HUES64 (cell line): Measurements from ENCODE around the gene DGKI.

Source experiments
- H3K27ac ChIP-seq: 2 replicates; pipeline ENCODE4 v1.7.0; 2013; ENCODE audit warnings: low read depth, low read length, inconsistent platforms
- H3K27me3 ChIP-seq: 2 replicates; pipeline ENCODE4 v1.6.1; 2013; ENCODE audit warnings: mild to moderate bottlenecking, low read length; ENCODE audit not compliant: insufficient read depth
- H3K36me3 ChIP-seq: 2 replicates; pipeline ENCODE4 v1.6.1; 2013; ENCODE audit warnings: mild to moderate bottlenecking, low read length; ENCODE audit not compliant: insufficient read depth
- H3K4me1 ChIP-seq: 2 replicates; pipeline ENCODE4 v1.6.1; 2013; ENCODE audit warnings: mild to moderate bottlenecking, low read length, moderate library complexity; ENCODE audit not compliant: insufficient read depth
- H3K4me3 ChIP-seq: 2 replicates; pipeline ENCODE4 v1.5.1; 2013; ENCODE audit warnings: mild to moderate bottlenecking, low read length, moderate library complexity
- H3K9ac ChIP-seq: 2 replicates; pipeline ENCODE4 v1.6.1; 2013; ENCODE audit warnings: mild to moderate bottlenecking, low read depth, low read length
- H3K9me3 ChIP-seq: 2 replicates; pipeline ENCODE4 v1.6.1; 2013; ENCODE audit warnings: low read depth, low read length; ENCODE audit not compliant: insufficient read depth
- WGBS: fragments of 150-250, 120-280 bp; methylation state at CpG from one replicate; pipeline ENCODE4 v1.1.7; 2013; ENCODE audit warnings: missing lambda C conversion rate; 5-methylcytosine and 5-hydroxymethylcytosine counted together

The DGKI gene

DNA sequence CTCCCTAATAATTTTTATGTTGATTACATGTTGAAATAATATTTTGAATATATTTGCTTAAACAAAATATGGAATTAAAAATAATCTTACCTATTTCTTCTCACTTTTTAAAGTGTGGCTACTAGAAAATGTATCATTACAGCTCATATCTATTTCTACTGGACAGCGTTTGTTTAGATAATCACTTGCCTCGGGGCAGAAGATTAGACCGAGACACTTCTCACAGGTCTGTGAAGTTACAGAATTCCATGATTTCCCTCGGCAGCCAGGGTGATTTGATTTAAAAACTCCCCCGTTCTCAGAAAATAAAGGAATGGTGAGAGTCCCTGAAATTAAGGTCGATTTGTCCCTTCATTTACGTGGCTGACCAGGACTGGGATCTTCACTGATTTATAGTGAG lies 162.5 kb downstream of the DGKI start:
- no peaks in the 10 kb centered on the region for H3K36me3 ChIP-seq
- H3K4me1 ChIP-seq = peaks cover 6% of the 10 kb centered on the region; the same call in 1 of the 2 replicates
- H3K9me3 ChIP-seq = no peaks in the 10 kb centered on the region
- WGBS = 92% methylated on average over 7 of the region's 7 CpGs
- no peak overlapping the region for H3K9ac ChIP-seq
- no peak overlapping the region for H3K27ac ChIP-seq
- no peaks in the 10 kb centered on the region for H3K27me3 ChIP-seq
- H3K4me3 ChIP-seq = no peak overlapping the region

DNA sequence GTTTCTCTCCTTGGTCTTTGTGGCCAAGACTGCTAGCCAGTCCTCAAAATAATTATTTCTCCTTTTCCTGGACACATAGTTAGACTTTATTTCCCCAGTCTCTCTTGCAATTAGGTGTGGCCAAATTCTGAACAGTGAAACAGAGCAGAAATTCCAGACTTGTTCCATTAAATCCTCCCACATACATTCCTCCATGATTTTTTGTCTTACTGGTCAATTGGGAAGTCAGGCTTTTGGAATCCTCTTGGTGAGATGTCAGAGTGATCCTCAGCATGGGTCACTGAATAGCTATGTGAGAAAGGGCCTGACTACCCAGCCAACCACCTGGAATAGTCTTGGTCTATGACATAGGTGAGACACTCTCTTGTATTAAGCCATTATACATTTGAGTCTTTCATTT lies 164.2 kb downstream of the DGKI start:
- H3K4me1 ChIP-seq = peaks cover 6% of the 10 kb centered on the region; the same call in 1 of the 2 replicates
- no peak overlapping the region for H3K9ac ChIP-seq
- H3K36me3 ChIP-seq = no peaks in the 10 kb centered on the region
- no peak overlapping the region for H3K27ac ChIP-seq
- H3K4me3 ChIP-seq = no peak overlapping the region
- H3K27me3 ChIP-seq = no peaks in the 10 kb centered on the region
- H3K9me3 ChIP-seq = no peaks in the 10 kb centered on the region

- Histone ChIP-seq H3K36me3 (no peaks in the 10 kb centered on the region), H3K4me1 (peaks cover 6% of the 10 kb centered on the region; the same call in 1 of the 2 replicates), H3K27me3 (no peaks in the 10 kb centered on the region), H3K4me3 (no peak overlapping the region), H3K27ac (no peak overlapping the region), H3K9ac (no peak overlapping the region), H3K9me3 (no peaks in the 10 kb centered on the region)
- 79% methylated on average over 6 of the region's 7 CpGs for WGBS
Observed at GRCh38 chr7:137681657-137682562, 164.9 kb downstream of the DGKI start.

DNA sequence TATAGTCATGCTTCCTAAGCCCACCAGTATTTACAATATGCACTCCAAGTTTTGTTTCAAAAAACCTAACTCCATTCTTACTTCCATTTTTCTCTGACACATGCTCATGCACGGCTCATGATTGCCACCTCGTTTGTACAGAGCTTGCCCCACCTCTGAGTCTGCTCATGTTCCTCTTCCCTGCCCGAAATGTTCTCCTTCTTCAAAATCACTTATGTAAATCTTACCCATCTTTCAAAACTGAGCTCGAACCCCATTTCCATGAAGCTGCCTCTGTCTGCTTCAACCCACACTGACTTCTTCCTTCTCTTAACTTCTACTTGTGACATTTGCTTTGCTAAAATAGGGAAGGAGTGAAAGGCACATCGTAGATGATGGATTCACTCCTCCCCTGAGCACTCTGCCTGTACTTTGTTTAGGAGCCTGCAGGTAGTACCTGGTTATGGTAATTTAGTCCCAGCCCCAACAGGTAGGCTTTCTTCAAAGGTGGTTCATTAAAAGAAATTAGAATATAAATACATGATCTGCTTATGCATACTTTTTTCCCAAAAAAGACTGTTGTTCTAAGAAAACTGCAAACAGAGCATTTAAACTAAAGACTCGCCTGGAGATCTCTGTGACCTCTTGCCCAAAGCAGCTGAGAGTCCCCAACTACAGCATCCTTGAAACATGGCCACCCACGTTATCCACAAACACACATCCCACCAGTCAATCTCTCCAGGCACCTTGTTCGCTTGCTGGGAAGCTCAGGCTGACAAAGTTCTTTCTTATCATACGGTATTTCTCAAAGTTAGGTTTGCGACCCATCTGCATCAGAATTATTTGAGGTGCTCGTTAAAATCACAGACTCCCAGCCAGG lies 172.0 kb downstream of the DGKI start:
- no peak overlapping the region for H3K9ac ChIP-seq
- H3K36me3 ChIP-seq = no peaks in the 10 kb centered on the region
- no peak overlapping the region for H3K4me3 ChIP-seq
- H3K9me3 ChIP-seq = no peaks in the 10 kb centered on the region
- H3K27me3 ChIP-seq = no peaks in the 10 kb centered on the region
- no peak overlapping the region for H3K27ac ChIP-seq
- peaks cover 18% of the 10 kb centered on the region; the same call in 1 of the 2 replicates for H3K4me1 ChIP-seq
- 80% methylated on average over 11 of the region's 11 CpGs for WGBS

DNA sequence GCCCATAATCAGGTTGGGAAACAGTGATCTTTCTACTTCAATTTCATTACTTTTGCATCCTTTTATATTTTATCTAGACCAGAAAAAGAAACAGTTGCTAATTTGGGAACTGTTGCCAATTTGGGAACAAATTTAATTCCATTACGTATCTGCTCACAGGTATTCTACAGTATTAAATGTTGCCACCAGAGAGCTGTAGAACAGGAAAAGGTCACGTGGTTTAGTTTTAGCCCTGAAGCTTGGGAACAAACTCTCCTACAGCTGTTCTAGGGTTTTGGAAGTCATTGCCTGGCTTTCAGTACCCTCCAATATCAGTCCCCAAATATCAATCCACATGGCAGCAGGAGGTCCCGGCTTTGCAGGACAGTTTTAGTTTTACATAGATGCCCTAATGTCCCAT lies 172.7 kb downstream of the DGKI start:
- 89% methylated on average over 3 of the region's 3 CpGs for WGBS
- Histone ChIP-seq H3K9ac (no peak overlapping the region), H3K27ac (no peak overlapping the region), H3K9me3 (no peaks in the 10 kb centered on the region), H3K4me3 (no peak overlapping the region), H3K36me3 (no peaks in the 10 kb centered on the region), H3K27me3 (no peaks in the 10 kb centered on the region), H3K4me1 (peaks cover 20% of the 10 kb centered on the region; the same call in 1 of the 2 replicates)

DNA sequence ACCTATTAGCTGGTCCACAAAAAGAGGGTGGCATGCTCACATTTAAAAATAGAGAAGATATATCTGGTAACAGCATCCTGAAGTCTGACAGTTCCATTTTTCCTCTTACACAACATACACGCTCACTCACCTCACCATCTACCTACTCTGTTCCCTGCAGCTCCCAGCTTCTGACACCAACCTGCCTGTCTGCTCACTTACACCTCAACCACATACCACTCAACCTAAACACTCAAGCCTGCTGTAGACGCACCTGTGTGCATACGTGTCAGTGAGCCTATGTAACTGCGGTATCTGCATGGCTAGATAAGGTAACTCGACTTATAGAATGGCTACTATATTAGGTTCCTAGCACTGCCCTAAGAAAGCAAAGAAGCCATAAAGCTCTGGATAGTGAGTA lies 174.9 kb downstream of the DGKI start:
- H3K4me3 ChIP-seq = no peak overlapping the region
- H3K36me3 ChIP-seq = no peaks in the 10 kb centered on the region
- no peaks in the 10 kb centered on the region for H3K27me3 ChIP-seq
- no peak overlapping the region for H3K27ac ChIP-seq
- WGBS = 96% methylated on average over 5 of the region's 5 CpGs
- no peak overlapping the region for H3K9ac ChIP-seq
- no peaks in the 10 kb centered on the region for H3K9me3 ChIP-seq
- peaks cover 20% of the 10 kb centered on the region; the same call in 1 of the 2 replicates for H3K4me1 ChIP-seq

GRCh38 chr7:137670222-137671064 lies 176.3 kb downstream of the DGKI start:
- Histone ChIP-seq H3K9ac (no peak overlapping the region), H3K4me3 (no peak overlapping the region)
- WGBS = 94% methylated on average over 7 of the region's 7 CpGs

GRCh38 chr7:137669706-137670105 lies 177.1 kb downstream of the DGKI start:
- no peak overlapping the region for H3K9ac ChIP-seq
- H3K9me3 ChIP-seq = no peaks in the 10 kb centered on the region
- H3K4me3 ChIP-seq = no peak overlapping the region
- peaks cover 23% of the 10 kb centered on the region; the same call in 1 of the 2 replicates for H3K4me1 ChIP-seq
- no peaks in the 10 kb centered on the region for H3K36me3 ChIP-seq
- H3K27me3 ChIP-seq = no peaks in the 10 kb centered on the region
- 64% methylated on average over 1 of the region's 2 CpGs for WGBS
- no peak overlapping the region for H3K27ac ChIP-seq

More at GRCh38 chr7:137670222-137671064, 176.3 kb downstream of the DGKI start:
- peaks cover 18% of the 10 kb centered on the region; the same call in 1 of the 2 replicates for H3K4me1 ChIP-seq
- no peaks in the 10 kb centered on the region for H3K9me3 ChIP-seq
- H3K27ac ChIP-seq = no peak overlapping the region
- H3K36me3 ChIP-seq = no peaks in the 10 kb centered on the region
- no peaks in the 10 kb centered on the region for H3K27me3 ChIP-seq

DNA sequence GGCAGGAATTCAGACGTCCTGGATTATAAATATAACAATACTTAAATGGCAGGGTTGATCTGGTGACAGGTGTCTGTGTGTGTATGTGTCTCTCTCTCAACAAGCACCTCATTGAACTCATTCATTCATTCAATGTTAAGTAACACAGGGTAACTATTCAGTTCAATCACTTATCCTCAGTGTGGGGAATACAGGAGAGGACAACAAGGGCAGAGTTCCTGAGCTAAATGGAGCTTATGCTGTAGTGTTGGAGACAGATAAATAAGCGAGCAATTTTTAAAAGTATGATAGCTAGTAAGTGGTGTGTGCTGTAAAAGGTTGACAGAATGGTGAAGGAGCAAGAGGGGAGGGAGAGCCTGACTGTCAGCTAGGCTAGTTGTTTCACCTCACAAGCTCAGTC lies 178.4 kb downstream of the DGKI start:
- Histone ChIP-seq H3K9me3 (no peaks in the 10 kb centered on the region), H3K4me3 (no peak overlapping the region), H3K4me1 (peaks cover 12% of the 10 kb centered on the region; the same call in 1 of the 2 replicates), H3K27me3 (no peaks in the 10 kb centered on the region), H3K9ac (no peak overlapping the region), H3K27ac (no peak overlapping the region), H3K36me3 (no peaks in the 10 kb centered on the region)
- 92% methylated on average over 1 of the region's 2 CpGs for WGBS

GRCh38 chr7:137667633-137668387 lies 179.0 kb downstream of the DGKI start:
- no peaks in the 10 kb centered on the region for H3K9me3 ChIP-seq
- H3K4me1 ChIP-seq = 0 out of 2 replicates have a peak, but pooled peaks cover 8% of the 10 kb centered on the region
- H3K4me3 ChIP-seq = no peak overlapping the region
- WGBS = 91% methylated on average over 4 of the region's 5 CpGs
- H3K27me3 ChIP-seq = no peaks in the 10 kb centered on the region
- no peaks in the 10 kb centered on the region for H3K36me3 ChIP-seq
- H3K27ac ChIP-seq = no peak overlapping the region
- no peak overlapping the region for H3K9ac ChIP-seq
